GM18505 (cell line): Measurements from ENCODE around the gene SHC2.
"Not testable (repeated sequence)": the region's sequence is repeated elsewhere in the genome, so short reads cannot be mapped to it uniquely, and the experiment has no call there.

Experiments
- ATAC-seq: cut with Tn5 transposase; IDR thresholded peaks from one replicate; pipeline ENCODE4 v1.9.1; 2021; ENCODE audit not compliant: unreplicated experiment
- POLR2A ChIP-seq: IDR thresholded peaks from 4 replicates; pipeline ENCODE4 v1.6.1; 2011; ENCODE audit warnings: borderline replicate concordance; ENCODE audit not compliant: insufficient read depth, insufficient read length; ENCODE audit errors: extremely low read depth

Gene SHC2

GRCh38 chr19:455851-456546 lies 4.8 kb downstream of the SHC2 start:
- no peak for ATAC-seq
- TF ChIP-seq POLR2A: no peak

GRCh38 chr19:455031-455705 lies 5.7 kb downstream of the SHC2 start:
- TF ChIP-seq POLR2A: no peak
- no peak for ATAC-seq

- no peak for TF ChIP-seq POLR2A
- no peak for ATAC-seq
Observed at GRCh38 chr19:453606-454005, 7.2 kb downstream of the SHC2 start.

GRCh38 chr19:452829-453228 lies 8.0 kb downstream of the SHC2 start:
- no peak for ATAC-seq
- no peak for TF ChIP-seq POLR2A

GRCh38 chr19:450912-451481 lies 9.8 kb downstream of the SHC2 start:
- ATAC-seq: not testable (repeated sequence)

- TF ChIP-seq POLR2A: no peak
- no peak for ATAC-seq
Observed at GRCh38 chr19:449916-450315, 10.9 kb downstream of the SHC2 start.

GRCh38 chr19:447816-448560 lies 12.8 kb downstream of the SHC2 start:
- TF ChIP-seq POLR2A: no peak
- ATAC-seq: no peak

- no peak for ATAC-seq
- no peak for TF ChIP-seq POLR2A
Observed at GRCh38 chr19:447064-447426, 13.8 kb downstream of the SHC2 start.

- TF ChIP-seq POLR2A: no peak
- ATAC-seq: no peak
Observed at GRCh38 chr19:444677-445210, 16.1 kb downstream of the SHC2 start.

GRCh38 chr19:443005-443404 lies 17.8 kb downstream of the SHC2 start:
- TF ChIP-seq POLR2A: no peak
- no peak for ATAC-seq

- TF ChIP-seq POLR2A: no peak
- no peak for ATAC-seq
Observed at GRCh38 chr19:442085-442484, 18.7 kb downstream of the SHC2 start.

GRCh38 chr19:441213-441836 lies 19.5 kb downstream of the SHC2 start:
- no peak for ATAC-seq
- no peak for TF ChIP-seq POLR2A
